ENCODE results near the gene ATP1B3.

DNA sequence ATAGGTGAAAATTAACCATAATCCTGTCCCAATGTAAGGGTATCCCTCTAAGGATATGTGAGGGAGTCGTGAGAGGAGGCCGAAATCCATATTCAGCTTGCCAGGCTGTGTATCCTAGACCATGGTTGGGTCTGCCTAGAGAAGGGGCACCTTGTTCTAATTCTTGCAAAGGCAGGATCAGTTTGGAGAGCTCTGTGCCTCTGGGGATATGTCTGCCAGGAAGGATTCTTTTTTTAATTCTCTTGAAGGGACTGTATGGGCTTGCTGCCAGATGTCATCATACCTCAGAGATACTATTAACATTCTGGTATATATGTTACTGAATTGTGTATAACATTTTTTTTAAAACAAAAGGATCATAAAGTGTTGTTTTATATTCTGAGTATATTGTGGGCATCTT is 2.4 kb downstream of the ATP1B3 start:
- TF ChIP-seq, protein P1, sequence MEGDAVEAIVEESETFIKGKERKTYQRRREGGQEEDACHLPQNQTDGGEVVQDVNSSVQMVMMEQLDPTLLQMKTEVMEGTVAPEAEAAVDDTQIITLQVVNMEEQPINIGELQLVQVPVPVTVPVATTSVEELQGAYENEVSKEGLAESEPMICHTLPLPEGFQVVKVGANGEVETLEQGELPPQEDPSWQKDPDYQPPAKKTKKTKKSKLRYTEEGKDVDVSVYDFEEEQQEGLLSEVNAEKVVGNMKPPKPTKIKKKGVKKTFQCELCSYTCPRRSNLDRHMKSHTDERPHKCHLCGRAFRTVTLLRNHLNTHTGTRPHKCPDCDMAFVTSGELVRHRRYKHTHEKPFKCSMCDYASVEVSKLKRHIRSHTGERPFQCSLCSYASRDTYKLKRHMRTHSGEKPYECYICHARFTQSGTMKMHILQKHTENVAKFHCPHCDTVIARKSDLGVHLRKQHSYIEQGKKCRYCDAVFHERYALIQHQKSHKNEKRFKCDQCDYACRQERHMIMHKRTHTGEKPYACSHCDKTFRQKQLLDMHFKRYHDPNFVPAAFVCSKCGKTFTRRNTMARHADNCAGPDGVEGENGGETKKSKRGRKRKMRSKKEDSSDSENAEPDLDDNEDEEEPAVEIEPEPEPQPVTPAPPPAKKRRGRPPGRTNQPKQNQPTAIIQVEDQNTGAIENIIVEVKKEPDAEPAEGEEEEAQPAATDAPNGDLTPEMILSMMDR (IDR thresholded peaks at IDR 0.05) = no peak
- TF ChIP-seq POLR2A (IDR thresholded peaks at IDR 0.05; ENCODE audit: low read depth) (no peak), POLR2AphosphoS5 (IDR thresholded peaks at IDR 0.05) (no peak)
